Activated T-helper 1 cell treated with anti-CD3 and anti-CD28 coated beads, Interleukin-12 subunit alpha, Interleukin-12 subunit beta, Interleukin-2, Interleukin-4 antibody, amounts not matched to agents 30 ng/mL and 10 ng/mL and 1 ng/mL, durations not matched to agents 14 hours and 24 hours and 36 hours (primary cell): ENCODE data around the gene KRT7. TPM values are rescaled to one million over a fixed set of nuclear protein-coding genes. Genes with fewer than 3 reads are reported as not detected.

Experiments used
- DNase-seq: peaks from one replicate; pipeline ENCODE4 v3.0.0; 2021; ENCODE audit warnings: low spot score
- H3K27ac Mint-ChIP-seq: one replicate; pipeline ENCODE4 v1.8.0; 2021; ENCODE audit warnings: mild to moderate bottlenecking, mixed read lengths
- H3K27me3 Mint-ChIP-seq: one replicate; pipeline ENCODE4 v1.8.0; 2022; ENCODE audit warnings: mild to moderate bottlenecking, moderate library complexity, mixed read lengths; ENCODE audit not compliant: insufficient read depth
- H3K36me3 Mint-ChIP-seq: one replicate; pipeline ENCODE4 v1.8.0; 2021; ENCODE audit warnings: low read depth, mixed read lengths
- H3K4me1 Mint-ChIP-seq: one replicate; pipeline ENCODE4 v1.8.0; 2021; ENCODE audit warnings: low read depth, mixed read lengths
- H3K4me3 Mint-ChIP-seq: one replicate; pipeline ENCODE4 v1.8.0; 2021; ENCODE audit warnings: mild to moderate bottlenecking, moderate library complexity, mixed read lengths
- H3K9me3 Mint-ChIP-seq: one replicate; pipeline ENCODE4 v1.8.0; 2021; ENCODE audit warnings: mixed read lengths
- intact Hi-C: fragments of 100-400 bp; cut with micrococcal nuclease; formaldehyde crosslinking; loops from one replicate; pipeline ENCODE4 v1.15.1; 2024
- total RNA-seq: library from RNA; stranded (reverse); gene quantifications from 2 replicates; pipeline ENCODE4 v1.2.3, GENCODE V29; 2022

The KRT7 gene
- total RNA-seq, 1 donor from 2014 or later: 21.2 TPM

- Mint-ChIP-seq H3K9me3 (no peaks in the 10 kb centered on the region), H3K36me3 (no peaks in the 10 kb centered on the region), H3K4me1 (no peaks in the 10 kb centered on the region), H3K27me3 (peaks cover 17% of the 10 kb centered on the region), H3K27ac (no peak overlapping the region), H3K4me3 (no peak overlapping the region)
- intact Hi-C loops: no loop called here
- no peak for DNase-seq
Observed at GRCh38 chr12:52211716-52212585, 21.1 kb upstream of the KRT7 start.

- intact Hi-C loops: no loop called here
Observed at GRCh38 chr12:52212701-52213563, 20.1 kb upstream of the KRT7 start.

GRCh38 chr12:52213564-52214420 lies 19.3 kb upstream of the KRT7 start:
- DNase-seq: peak; percentile 52
- H3K4me1 Mint-ChIP-seq: no peaks in the 10 kb centered on the region
- intact Hi-C loops: no loop called here
- H3K4me3 Mint-ChIP-seq: no peak overlapping the region
- no peaks in the 10 kb centered on the region for H3K36me3 Mint-ChIP-seq
- peaks cover 18% of the 10 kb centered on the region for H3K27me3 Mint-ChIP-seq
- H3K9me3 Mint-ChIP-seq: no peaks in the 10 kb centered on the region
- H3K27ac Mint-ChIP-seq: peak overlapping the region; percentile 9

More at GRCh38 chr12:52212701-52213563, 20.1 kb upstream of the KRT7 start:
- no peak overlapping the region for H3K4me3 Mint-ChIP-seq
- no peak overlapping the region for H3K27ac Mint-ChIP-seq
- H3K27me3 Mint-ChIP-seq: peaks cover 19% of the 10 kb centered on the region
- DNase-seq: no peak
- H3K9me3 Mint-ChIP-seq: no peaks in the 10 kb centered on the region
- no peaks in the 10 kb centered on the region for H3K36me3 Mint-ChIP-seq
- no peaks in the 10 kb centered on the region for H3K4me1 Mint-ChIP-seq

GRCh38 chr12:52214421-52214802 lies 18.6 kb upstream of the KRT7 start:
- H3K36me3 Mint-ChIP-seq: no peaks in the 10 kb centered on the region
- H3K27me3 Mint-ChIP-seq: peaks cover 18% of the 10 kb centered on the region
- no peaks in the 10 kb centered on the region for H3K4me1 Mint-ChIP-seq
- H3K27ac Mint-ChIP-seq: no peak overlapping the region
- intact Hi-C loops: no loop called here
- H3K9me3 Mint-ChIP-seq: no peaks in the 10 kb centered on the region
- no peak overlapping the region for H3K4me3 Mint-ChIP-seq
- DNase-seq: no peak

- DNase-seq: no peak
- Mint-ChIP-seq H3K27ac (no peak overlapping the region), H3K4me3 (no peak overlapping the region), H3K4me1 (no peaks in the 10 kb centered on the region), H3K9me3 (no peaks in the 10 kb centered on the region), H3K36me3 (no peaks in the 10 kb centered on the region), H3K27me3 (peaks cover 27% of the 10 kb centered on the region)
- intact Hi-C loops: no loop called here
Observed at GRCh38 chr12:52215587-52216031, 17.4 kb upstream of the KRT7 start.

- Mint-ChIP-seq H3K27me3 (peaks cover 30% of the 10 kb centered on the region), H3K36me3 (no peaks in the 10 kb centered on the region), H3K9me3 (no peaks in the 10 kb centered on the region), H3K4me3 (no peak overlapping the region), H3K27ac (no peak overlapping the region), H3K4me1 (peaks cover 1% of the 10 kb centered on the region)
- no peak for DNase-seq
- intact Hi-C loops: no loop called here
Observed at GRCh38 chr12:52216100-52216499, 16.9 kb upstream of the KRT7 start.

GRCh38 chr12:52216807-52217206 lies 16.2 kb upstream of the KRT7 start:
- no peak for DNase-seq
- Mint-ChIP-seq H3K27ac (no peak overlapping the region), H3K27me3 (peaks cover 32% of the 10 kb centered on the region), H3K4me3 (no peak overlapping the region), H3K4me1 (peaks cover 8% of the 10 kb centered on the region), H3K36me3 (no peaks in the 10 kb centered on the region), H3K9me3 (no peaks in the 10 kb centered on the region)
- intact Hi-C loops: no loop called here

- Mint-ChIP-seq H3K27ac (no peak overlapping the region), H3K4me1 (peaks cover 12% of the 10 kb centered on the region), H3K27me3 (peaks cover 32% of the 10 kb centered on the region), H3K9me3 (no peaks in the 10 kb centered on the region), H3K4me3 (no peak overlapping the region), H3K36me3 (no peaks in the 10 kb centered on the region)
- intact Hi-C loops: no loop called here
- no peak for DNase-seq
Observed at GRCh38 chr12:52217223-52217622, 15.8 kb upstream of the KRT7 start.

- Mint-ChIP-seq H3K27me3 (peaks cover 32% of the 10 kb centered on the region), H3K27ac (no peak overlapping the region), H3K36me3 (no peaks in the 10 kb centered on the region), H3K4me1 (peaks cover 13% of the 10 kb centered on the region), H3K4me3 (no peak overlapping the region), H3K9me3 (no peaks in the 10 kb centered on the region)
- no peak for DNase-seq
- intact Hi-C loops: no loop called here
Observed at GRCh38 chr12:52218001-52218400, 15.0 kb upstream of the KRT7 start.

GRCh38 chr12:52220477-52220876 lies 12.6 kb upstream of the KRT7 start:
- DNase-seq: no peak
- peaks cover 13% of the 10 kb centered on the region for H3K4me1 Mint-ChIP-seq
- no peaks in the 10 kb centered on the region for H3K36me3 Mint-ChIP-seq
- H3K27ac Mint-ChIP-seq: no peak overlapping the region
- intact Hi-C loops: no loop called here
- H3K27me3 Mint-ChIP-seq: peaks cover 36% of the 10 kb centered on the region
- no peak overlapping the region for H3K4me3 Mint-ChIP-seq
- H3K9me3 Mint-ChIP-seq: peaks cover 5% of the 10 kb centered on the region

GRCh38 chr12:52221070-52221781 lies 11.8 kb upstream of the KRT7 start:
- Mint-ChIP-seq H3K4me1 (peaks cover 13% of the 10 kb centered on the region), H3K4me3 (no peak overlapping the region), H3K36me3 (no peaks in the 10 kb centered on the region), H3K9me3 (peaks cover 5% of the 10 kb centered on the region), H3K27ac (no peak overlapping the region), H3K27me3 (peaks cover 36% of the 10 kb centered on the region)
- DNase-seq: no peak
- intact Hi-C loops: no loop called here

GRCh38 chr12:52221912-52222457 lies 11.1 kb upstream of the KRT7 start:
- Mint-ChIP-seq H3K4me3 (no peak overlapping the region), H3K4me1 (peaks cover 13% of the 10 kb centered on the region), H3K9me3 (peaks cover 5% of the 10 kb centered on the region), H3K27ac (no peak overlapping the region), H3K27me3 (peaks cover 43% of the 10 kb centered on the region), H3K36me3 (no peaks in the 10 kb centered on the region)
- intact Hi-C loops: loop anchor here (1.0 kb wide), 3 partner anchors 22 to 105 kb away; no protein-coding TSS in a partner anchor
- DNase-seq: peak; percentile 69
